WTC11 (cell line): ENCODE measurements around the gene FILIP1L. TPM values are rescaled to one million over a fixed set of nuclear protein-coding genes. Genes with fewer than 3 reads are reported as not detected.

ENCODE experiments used
- ATAC-seq: fragments of 200-7000 bp; cut with Tn5 transposase; 2 replicates; pipeline ENCODE4 v1.10.0; 2021; ENCODE audit warnings: mild to moderate bottlenecking, moderate library complexity
- CTCF ChIA-PET: fragments of 300-600 bp; sonication (Branson Sonifier 250); formaldehyde crosslinking; loops from one replicate; lab custom pipeline; 2021; ENCODE audit warnings: antibody characterized with exemption; lab: Charles Lee
- POLR2A ChIA-PET: fragments of 350-600 bp; sonication (Branson Sonifier 250); formaldehyde crosslinking; loops from one replicate; lab custom pipeline; 2021; ENCODE audit warnings: antibody characterized with exemption; lab: Charles Lee
- DNase-seq: peaks from one replicate; pipeline ENCODE4 v3.0.0; 2021; ENCODE audit warnings: low spot score
- H3K27ac Mint-ChIP-seq: 2 replicates; pipeline ENCODE4 v1.8.0; 2021; ENCODE audit warnings: mixed read lengths
- H3K27me3 Mint-ChIP-seq: 2 replicates; pipeline ENCODE4 v1.8.0; 2021; ENCODE audit warnings: low read depth, mild to moderate bottlenecking, moderate library complexity, mixed read lengths
- H3K36me3 Mint-ChIP-seq: 2 replicates; pipeline ENCODE4 v1.8.0; 2021; ENCODE audit warnings: mixed read lengths
- H3K4me1 Mint-ChIP-seq: 2 replicates; pipeline ENCODE4 v1.8.0; 2022; ENCODE audit warnings: mixed read lengths
- H3K4me3 Mint-ChIP-seq: 2 replicates; pipeline ENCODE4 v1.8.0; 2021; ENCODE audit warnings: mild to moderate bottlenecking, moderate library complexity, mixed read lengths
- H3K9me3 Mint-ChIP-seq: 2 replicates; pipeline ENCODE4 v1.8.0; 2021; ENCODE audit warnings: mixed read lengths
- CREM ChIP-seq: sonication (generic); formaldehyde crosslinking; IDR thresholded peaks from 2 replicates; pipeline ENCODE4 v1.8.1; 2022; ENCODE audit warnings: mild to moderate bottlenecking, missing genetic modification reagents, moderate library complexity
- ELF4 ChIP-seq: sonication (generic); formaldehyde crosslinking; IDR thresholded peaks from 2 replicates; pipeline ENCODE4 v1.8.1; 2022; ENCODE audit warnings: low read depth, mild to moderate bottlenecking, moderate library complexity, missing genetic modification reagents
- GTF2I ChIP-seq: fragments of 250-450 bp; sonication (Bioruptor Pico); conservative IDR thresholded peaks from 2 replicates; pipeline ENCODE4 v1.4.0; 2021; ENCODE audit warnings: mild to moderate bottlenecking
- MYBL2 ChIP-seq: sonication (generic); formaldehyde crosslinking; IDR thresholded peaks from 2 replicates; pipeline ENCODE4 v1.8.1; 2023; ENCODE audit warnings: mild to moderate bottlenecking, moderate library complexity, missing genetic modification reagents
- NR1H2 ChIP-seq: sonication (generic); formaldehyde crosslinking; IDR thresholded peaks from 2 replicates; pipeline ENCODE4 v1.9.0; 2021; ENCODE audit warnings: mild to moderate bottlenecking, moderate library complexity, missing genetic modification reagents
- NR3C1 ChIP-seq: sonication (generic); formaldehyde crosslinking; conservative IDR thresholded peaks from 2 replicates; pipeline ENCODE4 v1.8.1; 2023; ENCODE audit warnings: low read depth, mild to moderate bottlenecking, missing genetic modification reagents
- SMAD3 ChIP-seq: sonication (generic); formaldehyde crosslinking; IDR thresholded peaks from 2 replicates; pipeline ENCODE4 v1.8.0; 2022; ENCODE audit warnings: missing genetic modification reagents, mild to moderate bottlenecking, borderline replicate concordance
- TEAD1 ChIP-seq: sonication (generic); formaldehyde crosslinking; IDR thresholded peaks from 2 replicates; pipeline ENCODE4 v1.8.0; 2022; ENCODE audit warnings: mild to moderate bottlenecking, missing genetic modification reagents
- ZNF121 ChIP-seq: sonication (generic); formaldehyde crosslinking; IDR thresholded peaks from 2 replicates; pipeline ENCODE4 v1.8.0; 2023; ENCODE audit warnings: missing genetic modification reagents
- ZNF671 ChIP-seq: fragments of 250-450 bp; sonication (Bioruptor Pico); IDR thresholded peaks from 2 replicates; pipeline ENCODE4 v1.8.0; 2021; ENCODE audit warnings: mild to moderate bottlenecking
- total RNA-seq: library from RNA; stranded (reverse); gene quantifications from 3 replicates; pipeline ENCODE4 v1.2.3, GENCODE V29; 2021
- TF ChIP-seq, protein P1 (sequence below): fragments of 250-450 bp; sonication (Bioruptor Pico); IDR thresholded peaks from 2 replicates; pipeline ENCODE4 v1.9.0; 2021; ENCODE audit warnings: mild to moderate bottlenecking
- TF ChIP-seq, protein P2 (sequence below): sonication (generic); formaldehyde crosslinking; IDR thresholded peaks from 2 replicates; pipeline ENCODE4 v1.8.1; 2023; ENCODE audit warnings: mild to moderate bottlenecking, missing genetic modification reagents
- TF ChIP-seq, protein P3 (sequence below): fragments of 200-600 bp; IDR thresholded peaks from 2 replicates; pipeline ENCODE4 v1.8.0; 2022; ENCODE audit warnings: antibody characterized with exemption
- TF ChIP-seq, protein P4 (sequence below): fragments of 250-450 bp; sonication (Bioruptor Pico); IDR thresholded peaks from 2 replicates; pipeline ENCODE4 v1.9.0; 2021; ENCODE audit warnings: moderate library complexity, mild to moderate bottlenecking, inconsistent platforms, borderline replicate concordance
- TF ChIP-seq, protein P5 (sequence below): sonication (generic); formaldehyde crosslinking; IDR thresholded peaks from 2 replicates; pipeline ENCODE4 v1.8.0; 2023; ENCODE audit warnings: mild to moderate bottlenecking, missing genetic modification reagents
- TF ChIP-seq, protein P6 (sequence below): sonication (generic); formaldehyde crosslinking; conservative IDR thresholded peaks from 2 replicates; pipeline ENCODE4 v1.8.1; 2022; ENCODE audit warnings: mild to moderate bottlenecking, missing genetic modification reagents
- TF ChIP-seq, protein P7 (sequence below): sonication (generic); formaldehyde crosslinking; IDR thresholded peaks from 2 replicates; pipeline ENCODE4 v1.8.0; 2022; ENCODE audit warnings: missing genetic modification reagents
- TF ChIP-seq, protein P8 (sequence below): sonication (generic); formaldehyde crosslinking; conservative IDR thresholded peaks from 2 replicates; pipeline ENCODE4 v1.8.1; 2023; ENCODE audit warnings: mild to moderate bottlenecking, low read depth, missing genetic modification reagents, moderate library complexity
- TF ChIP-seq, protein P9 (sequence below): sonication (generic); formaldehyde crosslinking; IDR thresholded peaks from 2 replicates; pipeline ENCODE4 v1.8.1; 2023; ENCODE audit warnings: mild to moderate bottlenecking, missing genetic modification reagents

The FILIP1L gene
- total RNA-seq, 1 experiment from 2014 or later, result 0.17 TPM

DNA sequence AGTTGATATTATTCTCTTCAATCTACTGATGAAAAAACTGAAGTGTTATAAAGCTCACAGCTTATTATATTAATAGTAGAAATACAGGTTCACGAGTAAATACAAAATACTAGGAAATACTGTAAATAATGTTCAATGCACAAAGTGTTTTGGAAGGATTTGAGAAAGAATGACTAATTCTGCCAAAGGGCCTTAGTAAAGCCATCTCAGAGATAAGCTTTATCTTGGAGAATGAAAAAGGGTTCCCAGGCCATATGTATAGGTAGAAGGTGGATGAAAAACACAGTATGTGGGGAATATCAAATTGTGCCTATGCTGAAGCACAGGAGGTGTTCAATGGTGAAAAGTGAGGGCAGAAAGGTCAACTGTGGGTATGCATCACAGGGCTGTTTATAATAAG, 173.1 kb downstream of the FILIP1L start:
- H3K9me3 Mint-ChIP-seq, result no peaks in the 10 kb centered on the region
- no peak overlapping the region for H3K27ac Mint-ChIP-seq
- H3K4me1 Mint-ChIP-seq, result peaks cover 27% of the 10 kb centered on the region

More for the DNA sequence above, 173.1 kb downstream of the FILIP1L start:
- no peak for ATAC-seq
- CTCF ChIA-PET, result no interaction called here
- Mint-ChIP-seq H3K4me3 (no peak overlapping the region), H3K36me3 (no peaks in the 10 kb centered on the region), H3K27me3 (no peaks in the 10 kb centered on the region)
- POLR2A ChIA-PET, result no interaction called here
- TF ChIP-seq, protein P1, sequence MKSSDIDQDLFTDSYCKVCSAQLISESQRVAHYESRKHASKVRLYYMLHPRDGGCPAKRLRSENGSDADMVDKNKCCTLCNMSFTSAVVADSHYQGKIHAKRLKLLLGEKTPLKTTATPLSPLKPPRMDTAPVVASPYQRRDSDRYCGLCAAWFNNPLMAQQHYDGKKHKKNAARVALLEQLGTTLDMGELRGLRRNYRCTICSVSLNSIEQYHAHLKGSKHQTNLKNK (CRISPR knock-in tag), result no peak
- TF ChIP-seq GTF2I (CRISPR knock-in tag) (no peak), CREM (CRISPR knock-in tag) (no peak), ELF4 (CRISPR knock-in tag) (no peak), MYBL2 (CRISPR knock-in tag) (no peak), SMAD3 (CRISPR knock-in tag) (no peak), TEAD1 (no peak), NR3C1 (no peak), ZNF121 (no peak), NR1H2 (CRISPR knock-in tag) (no peak), ZNF671 (CRISPR knock-in tag) (no peak)
- TF ChIP-seq, protein P2, sequence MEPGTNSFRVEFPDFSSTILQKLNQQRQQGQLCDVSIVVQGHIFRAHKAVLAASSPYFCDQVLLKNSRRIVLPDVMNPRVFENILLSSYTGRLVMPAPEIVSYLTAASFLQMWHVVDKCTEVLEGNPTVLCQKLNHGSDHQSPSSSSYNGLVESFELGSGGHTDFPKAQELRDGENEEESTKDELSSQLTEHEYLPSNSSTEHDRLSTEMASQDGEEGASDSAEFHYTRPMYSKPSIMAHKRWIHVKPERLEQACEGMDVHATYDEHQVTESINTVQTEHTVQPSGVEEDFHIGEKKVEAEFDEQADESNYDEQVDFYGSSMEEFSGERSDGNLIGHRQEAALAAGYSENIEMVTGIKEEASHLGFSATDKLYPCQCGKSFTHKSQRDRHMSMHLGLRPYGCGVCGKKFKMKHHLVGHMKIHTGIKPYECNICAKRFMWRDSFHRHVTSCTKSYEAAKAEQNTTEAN (CRISPR knock-in tag), result no peak
- TF ChIP-seq, protein P3, sequence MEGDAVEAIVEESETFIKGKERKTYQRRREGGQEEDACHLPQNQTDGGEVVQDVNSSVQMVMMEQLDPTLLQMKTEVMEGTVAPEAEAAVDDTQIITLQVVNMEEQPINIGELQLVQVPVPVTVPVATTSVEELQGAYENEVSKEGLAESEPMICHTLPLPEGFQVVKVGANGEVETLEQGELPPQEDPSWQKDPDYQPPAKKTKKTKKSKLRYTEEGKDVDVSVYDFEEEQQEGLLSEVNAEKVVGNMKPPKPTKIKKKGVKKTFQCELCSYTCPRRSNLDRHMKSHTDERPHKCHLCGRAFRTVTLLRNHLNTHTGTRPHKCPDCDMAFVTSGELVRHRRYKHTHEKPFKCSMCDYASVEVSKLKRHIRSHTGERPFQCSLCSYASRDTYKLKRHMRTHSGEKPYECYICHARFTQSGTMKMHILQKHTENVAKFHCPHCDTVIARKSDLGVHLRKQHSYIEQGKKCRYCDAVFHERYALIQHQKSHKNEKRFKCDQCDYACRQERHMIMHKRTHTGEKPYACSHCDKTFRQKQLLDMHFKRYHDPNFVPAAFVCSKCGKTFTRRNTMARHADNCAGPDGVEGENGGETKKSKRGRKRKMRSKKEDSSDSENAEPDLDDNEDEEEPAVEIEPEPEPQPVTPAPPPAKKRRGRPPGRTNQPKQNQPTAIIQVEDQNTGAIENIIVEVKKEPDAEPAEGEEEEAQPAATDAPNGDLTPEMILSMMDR, result no peak
- TF ChIP-seq, protein P4, sequence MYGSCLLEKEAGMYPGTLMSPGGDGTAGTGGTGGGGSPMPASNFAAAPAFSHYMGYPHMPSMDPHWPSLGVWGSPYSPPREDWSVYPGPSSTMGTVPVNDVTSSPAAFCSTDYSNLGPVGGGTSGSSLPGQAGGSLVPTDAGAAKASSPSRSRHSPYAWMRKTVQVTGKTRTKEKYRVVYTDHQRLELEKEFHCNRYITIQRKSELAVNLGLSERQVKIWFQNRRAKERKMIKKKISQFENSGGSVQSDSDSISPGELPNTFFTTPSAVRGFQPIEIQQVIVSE (CRISPR knock-in tag), result no peak
- TF ChIP-seq, protein P5, sequence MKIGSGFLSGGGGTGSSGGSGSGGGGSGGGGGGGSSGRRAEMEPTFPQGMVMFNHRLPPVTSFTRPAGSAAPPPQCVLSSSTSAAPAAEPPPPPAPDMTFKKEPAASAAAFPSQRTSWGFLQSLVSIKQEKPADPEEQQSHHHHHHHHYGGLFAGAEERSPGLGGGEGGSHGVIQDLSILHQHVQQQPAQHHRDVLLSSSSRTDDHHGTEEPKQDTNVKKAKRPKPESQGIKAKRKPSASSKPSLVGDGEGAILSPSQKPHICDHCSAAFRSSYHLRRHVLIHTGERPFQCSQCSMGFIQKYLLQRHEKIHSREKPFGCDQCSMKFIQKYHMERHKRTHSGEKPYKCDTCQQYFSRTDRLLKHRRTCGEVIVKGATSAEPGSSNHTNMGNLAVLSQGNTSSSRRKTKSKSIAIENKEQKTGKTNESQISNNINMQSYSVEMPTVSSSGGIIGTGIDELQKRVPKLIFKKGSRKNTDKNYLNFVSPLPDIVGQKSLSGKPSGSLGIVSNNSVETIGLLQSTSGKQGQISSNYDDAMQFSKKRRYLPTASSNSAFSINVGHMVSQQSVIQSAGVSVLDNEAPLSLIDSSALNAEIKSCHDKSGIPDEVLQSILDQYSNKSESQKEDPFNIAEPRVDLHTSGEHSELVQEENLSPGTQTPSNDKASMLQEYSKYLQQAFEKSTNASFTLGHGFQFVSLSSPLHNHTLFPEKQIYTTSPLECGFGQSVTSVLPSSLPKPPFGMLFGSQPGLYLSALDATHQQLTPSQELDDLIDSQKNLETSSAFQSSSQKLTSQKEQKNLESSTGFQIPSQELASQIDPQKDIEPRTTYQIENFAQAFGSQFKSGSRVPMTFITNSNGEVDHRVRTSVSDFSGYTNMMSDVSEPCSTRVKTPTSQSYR, result no peak
- TF ChIP-seq, protein P6, sequence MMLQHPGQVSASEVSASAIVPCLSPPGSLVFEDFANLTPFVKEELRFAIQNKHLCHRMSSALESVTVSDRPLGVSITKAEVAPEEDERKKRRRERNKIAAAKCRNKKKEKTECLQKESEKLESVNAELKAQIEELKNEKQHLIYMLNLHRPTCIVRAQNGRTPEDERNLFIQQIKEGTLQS (CRISPR knock-in tag), result no peak
- TF ChIP-seq, protein P7, sequence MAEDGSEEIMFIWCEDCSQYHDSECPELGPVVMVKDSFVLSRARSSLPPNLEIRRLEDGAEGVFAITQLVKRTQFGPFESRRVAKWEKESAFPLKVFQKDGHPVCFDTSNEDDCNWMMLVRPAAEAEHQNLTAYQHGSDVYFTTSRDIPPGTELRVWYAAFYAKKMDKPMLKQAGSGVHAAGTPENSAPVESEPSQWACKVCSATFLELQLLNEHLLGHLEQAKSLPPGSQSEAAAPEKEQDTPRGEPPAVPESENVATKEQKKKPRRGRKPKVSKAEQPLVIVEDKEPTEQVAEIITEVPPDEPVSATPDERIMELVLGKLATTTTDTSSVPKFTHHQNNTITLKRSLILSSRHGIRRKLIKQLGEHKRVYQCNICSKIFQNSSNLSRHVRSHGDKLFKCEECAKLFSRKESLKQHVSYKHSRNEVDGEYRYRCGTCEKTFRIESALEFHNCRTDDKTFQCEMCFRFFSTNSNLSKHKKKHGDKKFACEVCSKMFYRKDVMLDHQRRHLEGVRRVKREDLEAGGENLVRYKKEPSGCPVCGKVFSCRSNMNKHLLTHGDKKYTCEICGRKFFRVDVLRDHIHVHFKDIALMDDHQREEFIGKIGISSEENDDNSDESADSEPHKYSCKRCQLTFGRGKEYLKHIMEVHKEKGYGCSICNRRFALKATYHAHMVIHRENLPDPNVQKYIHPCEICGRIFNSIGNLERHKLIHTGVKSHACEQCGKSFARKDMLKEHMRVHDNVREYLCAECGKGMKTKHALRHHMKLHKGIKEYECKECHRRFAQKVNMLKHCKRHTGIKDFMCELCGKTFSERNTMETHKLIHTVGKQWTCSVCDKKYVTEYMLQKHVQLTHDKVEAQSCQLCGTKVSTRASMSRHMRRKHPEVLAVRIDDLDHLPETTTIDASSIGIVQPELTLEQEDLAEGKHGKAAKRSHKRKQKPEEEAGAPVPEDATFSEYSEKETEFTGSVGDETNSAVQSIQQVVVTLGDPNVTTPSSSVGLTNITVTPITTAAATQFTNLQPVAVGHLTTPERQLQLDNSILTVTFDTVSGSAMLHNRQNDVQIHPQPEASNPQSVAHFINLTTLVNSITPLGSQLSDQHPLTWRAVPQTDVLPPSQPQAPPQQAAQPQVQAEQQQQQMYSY (CRISPR knock-in tag), result no peak
- TF ChIP-seq, protein P8, sequence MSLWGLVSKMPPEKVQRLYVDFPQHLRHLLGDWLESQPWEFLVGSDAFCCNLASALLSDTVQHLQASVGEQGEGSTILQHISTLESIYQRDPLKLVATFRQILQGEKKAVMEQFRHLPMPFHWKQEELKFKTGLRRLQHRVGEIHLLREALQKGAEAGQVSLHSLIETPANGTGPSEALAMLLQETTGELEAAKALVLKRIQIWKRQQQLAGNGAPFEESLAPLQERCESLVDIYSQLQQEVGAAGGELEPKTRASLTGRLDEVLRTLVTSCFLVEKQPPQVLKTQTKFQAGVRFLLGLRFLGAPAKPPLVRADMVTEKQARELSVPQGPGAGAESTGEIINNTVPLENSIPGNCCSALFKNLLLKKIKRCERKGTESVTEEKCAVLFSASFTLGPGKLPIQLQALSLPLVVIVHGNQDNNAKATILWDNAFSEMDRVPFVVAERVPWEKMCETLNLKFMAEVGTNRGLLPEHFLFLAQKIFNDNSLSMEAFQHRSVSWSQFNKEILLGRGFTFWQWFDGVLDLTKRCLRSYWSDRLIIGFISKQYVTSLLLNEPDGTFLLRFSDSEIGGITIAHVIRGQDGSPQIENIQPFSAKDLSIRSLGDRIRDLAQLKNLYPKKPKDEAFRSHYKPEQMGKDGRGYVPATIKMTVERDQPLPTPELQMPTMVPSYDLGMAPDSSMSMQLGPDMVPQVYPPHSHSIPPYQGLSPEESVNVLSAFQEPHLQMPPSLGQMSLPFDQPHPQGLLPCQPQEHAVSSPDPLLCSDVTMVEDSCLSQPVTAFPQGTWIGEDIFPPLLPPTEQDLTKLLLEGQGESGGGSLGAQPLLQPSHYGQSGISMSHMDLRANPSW (CRISPR knock-in tag), result no peak
- TF ChIP-seq, protein P9, sequence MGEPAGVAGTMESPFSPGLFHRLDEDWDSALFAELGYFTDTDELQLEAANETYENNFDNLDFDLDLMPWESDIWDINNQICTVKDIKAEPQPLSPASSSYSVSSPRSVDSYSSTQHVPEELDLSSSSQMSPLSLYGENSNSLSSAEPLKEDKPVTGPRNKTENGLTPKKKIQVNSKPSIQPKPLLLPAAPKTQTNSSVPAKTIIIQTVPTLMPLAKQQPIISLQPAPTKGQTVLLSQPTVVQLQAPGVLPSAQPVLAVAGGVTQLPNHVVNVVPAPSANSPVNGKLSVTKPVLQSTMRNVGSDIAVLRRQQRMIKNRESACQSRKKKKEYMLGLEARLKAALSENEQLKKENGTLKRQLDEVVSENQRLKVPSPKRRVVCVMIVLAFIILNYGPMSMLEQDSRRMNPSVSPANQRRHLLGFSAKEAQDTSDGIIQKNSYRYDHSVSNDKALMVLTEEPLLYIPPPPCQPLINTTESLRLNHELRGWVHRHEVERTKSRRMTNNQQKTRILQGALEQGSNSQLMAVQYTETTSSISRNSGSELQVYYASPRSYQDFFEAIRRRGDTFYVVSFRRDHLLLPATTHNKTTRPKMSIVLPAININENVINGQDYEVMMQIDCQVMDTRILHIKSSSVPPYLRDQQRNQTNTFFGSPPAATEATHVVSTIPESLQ (CRISPR knock-in tag), result no peak
- no peak for DNase-seq
